MM.1S (cell line): Measurements from ENCODE around the gene PAGE4.

Experiments
- CTCF ChIP-seq: fragments of 300-600 bp; sonication (generic); IDR thresholded peaks from 2 replicates; pipeline ENCODE4 v1.5.1; 2016; ENCODE audit warnings: antibody characterized with exemption, low read length, mixed read lengths
- EZH2 ChIP-seq: fragments of 300-600 bp; sonication (generic); optimal IDR thresholded peaks from 2 replicates; pipeline ENCODE3; 2017; ENCODE audit warnings: low read depth, mild to moderate bottlenecking, antibody characterized with exemption, low read length, mixed read lengths

GRCh38 chrX:49850028-49850427 lies 20.9 kb downstream of the PAGE4 start:
- TF ChIP-seq CTCF (no peak), EZH2 (no peak)
